Stomach (tissue), 9 donors: Measurements from ENCODE around the gene BIN1. TPM values are rescaled to one million over a fixed set of nuclear protein-coding genes. Genes with fewer than 3 reads are reported as not detected.
A peak's percentile ranks its signal among the peaks of the same experiment; 100 is the strongest.

Experiments
- DNase-seq, 2 donors: peaks; one replicate each; pipeline versions ENCODE4 v3.0.0 to v3.0.0-alpha.2; 2013 to 2019
- H3K27ac ChIP-seq, 5 donors: fragments of 200-600 bp in 4 of 5; sonication (generic) in 4 of 5; one replicate each; pipeline ENCODE4 v1.5.1; 2013 to 2019; ENCODE audit warnings: mild to moderate bottlenecking in 1 of 5, moderate library complexity in 1 of 5
- H3K27me3 ChIP-seq, 3 donors: fragments of 200-600 bp; sonication (generic); one replicate each; pipeline ENCODE4 v1.5.1; 2017 to 2019; ENCODE audit warnings: mixed run types in 1 of 3
- H3K36me3 ChIP-seq, 4 donors: fragments of 200-600 bp; sonication (generic); 1 replicate in 3 of 4; 2 replicates in 1 of 4; pipeline ENCODE4 v1.5.1; 2016 to 2019
- H3K4me1 ChIP-seq, 4 donors: fragments of 200-600 bp; sonication (generic); one replicate each; pipeline ENCODE4 v1.5.1; 2016 to 2019
- H3K4me3 ChIP-seq, 4 donors: fragments of 200-600 bp; sonication (generic) in 3 of 4; one replicate each; pipeline ENCODE4 v1.5.1; 2016 to 2019; ENCODE audit warnings: mild to moderate bottlenecking in 1 of 4
- H3K9me3 ChIP-seq, 4 donors: fragments of 200-600 bp; sonication (generic); one replicate each; pipeline ENCODE4 v1.5.1; 2016 to 2019
- CTCF ChIP-seq, 7 experiments: fragments of 450-650 bp in 4 of 7; fragments of 200-600 bp in 3 of 7; sonication (generic) in 3 of 7; IDR thresholded peaks; one replicate each; pipeline ENCODE4 v1.5.1; 2016 to 2019; ENCODE audit warnings: antibody characterized with exemption in 7 of 7, control low read depth in 2 of 7, mild to moderate bottlenecking in 1 of 7
- EP300 ChIP-seq: sonication (generic); formaldehyde crosslinking; IDR thresholded peaks from one replicate; pipeline ENCODE4 v1.6.1; 2017; ENCODE audit warnings: antibody characterized with exemption
- POLR2A ChIP-seq, 4 donors: fragments of 450-650 bp; IDR thresholded peaks; one replicate each; pipeline ENCODE4 v1.6.1; 2016; ENCODE audit warnings: antibody characterized with exemption in 4 of 4, control low read depth in 2 of 4, mild to moderate bottlenecking in 1 of 4, moderate library complexity in 1 of 4
- POLR2AphosphoS5 ChIP-seq, 3 donors: sonication (generic); formaldehyde crosslinking; IDR thresholded peaks; one replicate each; pipeline ENCODE4 v1.6.1; 2016; ENCODE audit warnings: antibody characterized with exemption in 3 of 3
- WGBS, 5 donors: extraction: QIAGEN DNeasy Blood & Tissue Kit in 3 of 5; methylation state at CpG; one replicate each; pipeline versions ENCODE4 v1.1.5 to v1.1.7; 2013 to 2018; 5-methylcytosine and 5-hydroxymethylcytosine counted together
- intact Hi-C: fragments of 100-400 bp; cut with DNase I; formaldehyde crosslinking; loops from one replicate; pipeline ENCODE4 v1.15.1; 2023; ENCODE audit warnings: low total_unique reads
- polyA plus RNA-seq, 3 donors: library from polyadenylated mRNA; stranded (reverse); fragments of 200-250 nt; gene quantifications; one replicate each; pipeline ENCODE4 v1.2.3, GENCODE V29; 2013
- total RNA-seq, 5 donors: library from RNA; depleted of rRNA; stranded (reverse); fragments of >200 nt; gene quantifications; one replicate each; pipeline versions ENCODE4 v1.1.0 to v1.2.3, GENCODE V29; 2014 to 2016
- donor health status: healthy with polysubstance abuse.
- donor health status: Bipolar disorder and iron deficiency.
- donor health status: healthy.

Gene BIN1
- total and polyA plus RNA-seq, 8 donors = 39.1 to 175 (median 47.8) TPM

GRCh38 chr2:127154396-127154795 is 47.4 kb upstream of the BIN1 start:
- Histone ChIP-seq H3K36me3 (no peaks in the 10 kb centered on the region), H3K4me3 (no peak overlapping the region), H3K27me3 (no peaks in the 10 kb centered on the region), H3K27ac (peak overlapping the region in 4 of 5 donors; percentile 5 to 65 (median 54)), H3K9me3 (peaks cover 0 to 5% (median 0%) of the 10 kb centered on the region in 4 donors), H3K4me1 (peaks cover 0 to 13% (median 5%) of the 10 kb centered on the region in 4 donors)
- DNase-seq = no peak
- WGBS, 5 donors = 81 to 91% (median 87%) methylated on average over 4 of the region's 4 CpGs
- TF ChIP-seq CTCF (IDR thresholded peaks at IDR 0.05) (no peak), EP300 (no peak), POLR2AphosphoS5 (IDR thresholded peaks at IDR 0.05) (no peak), POLR2A (IDR thresholded peaks at IDR 0.05) (no peak)
- intact Hi-C loops = no loop called here

- H3K36me3 ChIP-seq = no peaks in the 10 kb centered on the region
- H3K4me3 ChIP-seq = no peak overlapping the region
- TF ChIP-seq POLR2A (IDR thresholded peaks at IDR 0.05) (no peak), CTCF (IDR thresholded peaks at IDR 0.05) (no peak)
- no peak for DNase-seq
- intact Hi-C loops = no loop called here
- peaks cover 0 to 13% (median 5%) of the 10 kb centered on the region in 4 donors for H3K4me1 ChIP-seq
- H3K9me3 ChIP-seq = peaks cover 0 to 5% (median 0%) of the 10 kb centered on the region in 4 donors
- H3K27me3 ChIP-seq = no peaks in the 10 kb centered on the region
- WGBS, 5 donors = 76 to 88% (median 84%) methylated on average over 6 of the region's 6 CpGs
- H3K27ac ChIP-seq = peak overlapping the region in 1 of 5 donors; percentile 62
Measured at GRCh38 chr2:127153691-127154158, 46.8 kb upstream of the BIN1 start.

- no peaks in the 10 kb centered on the region for H3K27me3 ChIP-seq
- no peak overlapping the region for H3K4me3 ChIP-seq
- H3K9me3 ChIP-seq = peaks cover 0 to 5% (median 0%) of the 10 kb centered on the region in 4 donors
- WGBS, 5 donors = 82 to 100% (median 93%) methylated on average over 1 of the region's 1 CpG
- TF ChIP-seq POLR2A (IDR thresholded peaks at IDR 0.05) (no peak), EP300 (no peak), POLR2AphosphoS5 (IDR thresholded peaks at IDR 0.05) (no peak), CTCF (IDR thresholded peaks at IDR 0.05) (no peak)
- H3K36me3 ChIP-seq = no peaks in the 10 kb centered on the region
- H3K4me1 ChIP-seq = peaks cover 0 to 13% (median 6%) of the 10 kb centered on the region in 4 donors
- DNase-seq = no peak
- H3K27ac ChIP-seq = no peak overlapping the region
- intact Hi-C loops = no loop called here
Measured at GRCh38 chr2:127150996-127151395, 44.0 kb upstream of the BIN1 start.

GRCh38 chr2:127149384-127149783 is 42.4 kb upstream of the BIN1 start:
- Histone ChIP-seq H3K4me3 (no peak overlapping the region), H3K36me3 (no peaks in the 10 kb centered on the region), H3K9me3 (peaks cover 0 to 5% (median 0%) of the 10 kb centered on the region in 4 donors), H3K4me1 (peaks cover 0 to 27% (median 7%) of the 10 kb centered on the region in 4 donors), H3K27ac (no peak overlapping the region), H3K27me3 (no peaks in the 10 kb centered on the region)
- 82 to 94% (median 89%) methylated on average over 4 of the region's 4 CpGs for WGBS, 5 donors
- TF ChIP-seq POLR2A (IDR thresholded peaks at IDR 0.05) (no peak), CTCF (IDR thresholded peaks at IDR 0.05) (no peak), POLR2AphosphoS5 (IDR thresholded peaks at IDR 0.05) (no peak), EP300 (no peak)
- no peak for DNase-seq
- intact Hi-C loops = no loop called here
